ENCODE measurements around the gene SBSN.

- no peak for TF ChIP-seq POLR2A (IDR thresholded peaks at IDR 0.05; ENCODE audit: low read length)
- TF ChIP-seq GATA1 (IDR thresholded peaks at IDR 0.05; ENCODE audit: low read depth, low read length), result no peak
Measured at GRCh38 chr19:35539314-35539713, 11.2 kb upstream of the SBSN start.

Measured in erythroblast (primary cell).